ENCODE data around the gene ST6GALNAC3.
A peak's percentile ranks its signal among the peaks of the same experiment; 100 is the strongest.

The ST6GALNAC3 gene

GRCh38 chr1:76142771-76143540, 68.4 kb downstream of the ST6GALNAC3 start:
- DNase-seq (ENCODE audit: low read depth in 2 of 2): no peak

- no peak for DNase-seq (ENCODE audit: low read depth in 2 of 2)
Observed at GRCh38 chr1:76144247-76144646, 69.7 kb downstream of the ST6GALNAC3 start.

- DNase-seq (ENCODE audit: low read depth in 2 of 2): no peak
Observed at GRCh38 chr1:76145332-76145731, 70.8 kb downstream of the ST6GALNAC3 start.

DNA sequence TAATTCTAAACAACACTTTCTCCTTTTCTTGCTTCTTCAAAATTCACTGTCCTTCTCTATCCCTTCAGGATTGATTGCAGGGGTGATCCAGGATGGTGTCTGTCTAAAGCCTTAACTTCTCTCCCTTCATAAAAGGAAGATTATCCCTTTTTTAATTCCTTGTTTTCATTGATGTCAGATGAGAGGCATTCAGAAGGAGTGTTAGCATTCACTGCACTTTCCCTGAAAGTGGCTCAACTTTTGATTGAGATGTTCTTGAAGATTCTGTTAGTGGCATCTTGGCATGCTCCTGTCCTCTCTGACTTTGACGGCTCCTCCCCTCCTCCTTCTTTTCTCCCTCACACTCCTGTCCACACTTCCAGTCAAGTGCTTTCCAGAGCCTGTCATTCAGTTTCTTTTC, 71.6 kb downstream of the ST6GALNAC3 start:
- DNase-seq (ENCODE audit: low read depth in 2 of 2): no peak

DNA sequence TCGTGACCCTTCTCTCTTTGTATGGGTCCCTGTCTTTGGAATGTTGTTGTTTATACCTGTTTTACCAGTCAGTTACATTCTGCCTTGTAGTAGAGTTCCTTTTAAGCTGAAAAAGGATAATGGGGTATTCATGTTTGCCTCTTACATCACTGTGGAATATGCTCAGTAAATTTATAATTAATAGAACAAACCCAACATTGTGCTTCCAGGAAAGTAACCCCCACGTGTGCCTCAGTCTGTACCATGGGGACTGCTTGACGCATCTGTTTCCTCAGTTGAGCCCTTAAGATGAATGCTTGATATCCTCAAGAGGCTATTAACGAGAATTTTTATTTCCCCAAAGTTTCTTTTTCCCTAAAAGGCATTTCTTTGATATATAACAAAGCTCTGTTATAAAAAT, 73.4 kb downstream of the ST6GALNAC3 start:
- DNase-seq (ENCODE audit: low read depth in 2 of 2): no peak

DNA sequence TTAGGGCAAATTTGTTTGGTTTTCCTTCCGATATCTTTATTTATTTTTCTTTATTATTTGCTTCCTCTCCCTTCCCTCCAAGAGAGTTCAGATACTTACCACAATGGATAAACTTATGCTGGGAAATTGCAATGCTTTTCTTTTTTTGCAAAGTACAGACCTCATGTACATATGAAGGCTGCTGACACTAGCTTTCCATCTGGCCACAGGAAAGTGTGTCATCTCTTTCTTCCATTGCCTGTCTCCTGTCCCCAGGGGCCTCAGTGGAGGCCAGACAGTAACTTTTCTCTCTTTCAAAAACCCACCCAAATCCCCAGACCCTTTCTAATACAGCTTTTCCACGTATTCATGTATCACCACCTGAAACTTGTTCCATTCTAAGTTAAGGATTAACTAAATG, 73.9 kb downstream of the ST6GALNAC3 start:
- DNase-seq (ENCODE audit: low read depth in 2 of 2): no peak

- DNase-seq (ENCODE audit: low read depth in 2 of 2): no peak
Observed at GRCh38 chr1:76153841-76154205, 79.3 kb downstream of the ST6GALNAC3 start.

DNA sequence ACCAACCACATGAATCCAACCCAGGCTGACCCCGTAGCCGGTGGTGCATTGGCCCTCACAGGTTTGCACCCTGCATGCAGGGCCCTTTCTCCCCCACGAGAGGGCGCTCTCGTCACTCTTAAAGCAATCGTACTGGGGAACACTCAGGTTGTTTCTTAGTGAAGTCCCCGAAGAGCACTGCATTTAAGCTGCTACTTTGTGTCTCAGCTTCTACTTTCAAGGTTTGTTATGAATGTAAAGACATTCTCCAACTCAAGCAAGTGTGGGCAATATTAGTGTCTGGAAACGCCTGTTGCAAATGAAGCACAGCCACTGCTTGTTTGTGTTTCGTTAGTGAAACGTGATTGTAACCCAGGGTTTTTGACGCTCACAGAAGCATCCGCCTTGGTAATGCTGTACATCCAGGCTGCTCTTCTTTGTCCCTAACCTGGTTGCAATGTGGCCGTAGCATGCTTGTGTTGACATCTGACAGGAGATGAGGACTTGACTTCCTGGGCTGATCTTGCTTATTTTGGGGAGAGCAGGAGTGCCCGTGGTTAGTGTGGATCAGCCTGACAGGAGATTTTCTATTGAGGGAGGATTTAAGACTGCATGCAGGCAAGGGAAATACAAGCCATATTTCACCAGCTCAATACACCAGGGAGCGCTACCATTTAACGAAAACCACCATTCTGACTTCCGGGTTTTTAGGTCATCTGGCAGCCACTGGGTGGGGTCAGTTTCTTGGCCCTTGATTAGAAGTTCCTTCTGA, 79.8 kb downstream of the ST6GALNAC3 start:
- peak; percentile 69 to 75 for DNase-seq (ENCODE audit: low read depth in 2 of 2)

DNA sequence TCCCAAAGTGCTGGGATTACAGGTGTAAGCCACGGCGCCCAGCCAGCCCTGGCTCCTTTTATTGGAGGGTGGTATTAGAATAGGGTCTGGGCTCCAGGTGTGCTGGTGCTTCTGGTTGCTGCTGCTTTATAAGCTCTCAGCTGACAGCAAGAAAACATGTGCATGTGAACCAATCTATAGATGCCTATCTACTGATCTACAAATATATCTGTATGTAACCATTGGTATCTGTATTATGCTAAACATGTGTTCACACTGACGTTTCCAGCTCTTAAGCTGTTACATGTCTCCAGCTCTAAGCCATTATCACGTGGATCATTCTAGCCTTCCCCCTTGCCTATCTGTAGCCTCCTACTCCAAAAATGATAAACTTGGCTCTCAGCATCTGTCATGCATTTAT, 82.4 kb downstream of the ST6GALNAC3 start:
- no peak for DNase-seq (ENCODE audit: low read depth in 2 of 2)

- no peak for DNase-seq (ENCODE audit: low read depth in 2 of 2)
Observed at GRCh38 chr1:76158126-76158525, 83.6 kb downstream of the ST6GALNAC3 start.

DNA sequence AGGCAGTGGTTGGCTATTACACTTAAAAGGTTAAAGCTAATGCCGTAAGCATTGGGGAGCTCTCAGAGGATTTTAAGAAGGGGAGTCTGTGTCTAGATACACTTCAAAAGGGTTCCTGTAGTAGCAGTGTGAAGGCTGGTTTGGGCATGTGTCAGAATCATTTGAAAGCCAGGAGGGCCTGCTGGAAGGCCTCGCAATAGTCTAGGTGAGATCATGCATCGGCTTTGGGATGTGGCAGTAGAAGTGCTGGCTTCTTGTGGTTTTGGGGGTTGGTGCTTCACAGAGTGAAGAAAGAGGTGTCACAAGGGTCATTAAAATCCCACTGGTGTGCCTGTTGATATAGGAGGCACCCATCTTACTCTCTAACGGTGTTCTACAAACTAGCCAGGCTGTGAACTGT, 85.7 kb downstream of the ST6GALNAC3 start:
- DNase-seq (ENCODE audit: low read depth in 2 of 2): no peak

DNA sequence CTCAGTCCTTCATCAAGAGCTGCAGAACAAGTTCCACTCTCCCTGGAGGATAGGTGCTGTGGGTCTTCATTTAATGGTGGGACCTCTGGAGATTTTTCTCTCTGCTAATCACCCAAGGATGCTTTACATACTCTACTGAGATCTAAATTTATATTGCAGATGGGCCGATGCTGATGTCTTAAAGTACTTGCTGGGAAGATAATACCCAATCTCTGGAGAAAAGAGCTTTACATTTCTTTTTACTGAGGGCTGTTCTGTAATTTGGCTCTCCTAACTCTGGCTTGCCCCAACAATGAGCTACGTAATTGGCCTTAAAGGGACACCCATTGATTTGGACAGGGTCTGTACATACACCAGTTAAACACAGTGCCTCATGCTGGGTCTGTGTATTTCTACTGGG, 86.9 kb downstream of the ST6GALNAC3 start:
- DNase-seq (ENCODE audit: low read depth in 2 of 2): no peak

GRCh38 chr1:76162254-76162653, 87.7 kb downstream of the ST6GALNAC3 start:
- DNase-seq (ENCODE audit: low read depth in 2 of 2): no peak

DNA sequence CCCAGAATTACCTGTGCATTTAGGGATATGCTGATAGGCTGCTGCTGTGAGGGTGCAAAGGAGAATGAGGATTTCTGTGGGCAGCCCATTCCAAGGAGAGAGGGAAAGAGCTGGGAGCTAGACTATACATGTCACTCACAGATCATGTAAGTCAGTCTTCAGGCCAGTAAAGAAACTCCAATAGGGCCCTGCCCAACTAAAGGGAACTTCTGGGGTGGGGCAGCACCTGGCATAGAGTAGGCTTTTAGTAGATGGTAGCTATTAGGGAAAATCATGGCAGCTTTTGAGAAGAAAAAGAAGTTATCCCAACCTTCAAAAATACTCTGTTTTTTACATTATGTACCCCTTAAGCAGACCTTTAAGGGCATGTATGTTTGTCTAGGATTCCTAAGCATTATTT, 89.6 kb downstream of the ST6GALNAC3 start:
- no peak for DNase-seq (ENCODE audit: low read depth in 2 of 2)

- DNase-seq (ENCODE audit: low read depth in 2 of 2): no peak
Observed at GRCh38 chr1:76170084-76170483, 95.5 kb downstream of the ST6GALNAC3 start.

- no peak for DNase-seq (ENCODE audit: low read depth in 2 of 2)
Observed at GRCh38 chr1:76170513-76170912, 96.0 kb downstream of the ST6GALNAC3 start.

- DNase-seq (ENCODE audit: low read depth in 2 of 2): no peak
Observed at GRCh38 chr1:76176000-76176399, 101.5 kb downstream of the ST6GALNAC3 start.

DNA sequence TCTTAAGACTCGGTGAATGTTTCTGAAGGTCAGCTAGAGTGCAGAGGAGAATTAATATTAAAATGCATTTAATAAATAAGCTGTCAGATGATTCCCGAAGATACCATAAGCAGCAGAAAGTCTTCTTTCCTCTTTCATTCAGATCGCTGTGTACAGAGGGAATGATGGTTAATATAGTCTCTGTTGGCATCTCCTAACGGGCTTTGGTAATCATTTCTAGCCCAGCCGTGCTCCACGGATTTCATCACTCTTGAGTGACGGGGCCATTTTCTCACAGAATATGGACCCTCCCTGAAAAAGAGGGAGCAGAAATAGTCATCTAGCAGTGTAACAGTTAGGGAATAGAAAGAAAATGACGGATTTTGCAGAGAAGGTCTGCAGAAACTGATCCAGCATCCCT, 103.1 kb downstream of the ST6GALNAC3 start:
- no peak for DNase-seq (ENCODE audit: low read depth in 2 of 2)

- no peak for DNase-seq (ENCODE audit: low read depth in 2 of 2)
Observed at GRCh38 chr1:76179219-76179698, 104.7 kb downstream of the ST6GALNAC3 start.

GRCh38 chr1:76185207-76185606, 110.7 kb downstream of the ST6GALNAC3 start:
- DNase-seq (ENCODE audit: low read depth in 2 of 2): no peak

DNA sequence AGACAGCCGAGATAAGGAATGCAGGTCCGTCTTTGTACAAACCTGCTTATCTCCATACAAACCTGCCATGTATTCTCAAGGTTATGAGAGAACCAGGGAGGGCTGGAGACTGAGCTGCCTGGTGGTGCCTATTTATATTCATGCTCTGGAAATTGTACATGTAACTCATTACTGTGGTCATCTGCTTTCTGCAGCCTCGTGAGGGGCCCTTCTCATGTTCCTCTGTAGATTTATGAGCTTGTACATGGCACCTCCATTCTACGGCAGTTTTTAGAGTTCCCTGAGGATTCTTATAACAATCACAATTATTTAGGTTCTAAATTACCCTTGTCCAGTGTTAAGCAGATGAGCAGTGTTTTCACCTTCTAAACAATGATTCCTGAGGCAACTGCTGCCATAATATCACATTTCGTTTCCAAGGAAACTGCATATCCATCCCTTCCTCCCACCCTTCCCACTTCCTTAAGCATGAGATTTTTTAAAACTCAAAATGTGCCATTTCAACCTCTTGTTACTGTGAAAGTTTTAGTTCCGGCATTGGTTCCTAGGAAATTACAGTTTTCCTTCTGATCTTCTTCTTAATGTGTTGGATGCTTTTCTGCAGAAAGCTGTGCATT, 112.1 kb downstream of the ST6GALNAC3 start:
- DNase-seq (ENCODE audit: low read depth in 2 of 2): no peak

DNA sequence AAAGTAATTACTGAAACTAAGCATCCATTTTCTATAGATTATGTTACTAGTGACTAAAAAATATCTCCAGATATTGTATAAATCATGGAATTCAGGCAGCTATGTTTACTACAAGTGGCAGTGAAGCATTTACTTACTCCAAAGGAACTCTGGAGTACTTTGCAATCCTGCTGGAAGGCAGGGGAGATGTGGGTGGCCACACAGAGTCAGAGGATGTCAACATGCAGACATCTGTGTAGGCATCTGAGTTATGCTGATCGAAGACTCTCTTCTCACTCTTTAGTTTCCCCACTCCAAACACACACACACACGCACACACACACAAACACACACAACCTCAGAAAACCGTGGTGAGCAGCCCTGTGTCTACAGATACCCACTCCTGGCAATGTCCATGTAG, 112.9 kb downstream of the ST6GALNAC3 start:
- DNase-seq (ENCODE audit: low read depth in 2 of 2): no peak

DNA sequence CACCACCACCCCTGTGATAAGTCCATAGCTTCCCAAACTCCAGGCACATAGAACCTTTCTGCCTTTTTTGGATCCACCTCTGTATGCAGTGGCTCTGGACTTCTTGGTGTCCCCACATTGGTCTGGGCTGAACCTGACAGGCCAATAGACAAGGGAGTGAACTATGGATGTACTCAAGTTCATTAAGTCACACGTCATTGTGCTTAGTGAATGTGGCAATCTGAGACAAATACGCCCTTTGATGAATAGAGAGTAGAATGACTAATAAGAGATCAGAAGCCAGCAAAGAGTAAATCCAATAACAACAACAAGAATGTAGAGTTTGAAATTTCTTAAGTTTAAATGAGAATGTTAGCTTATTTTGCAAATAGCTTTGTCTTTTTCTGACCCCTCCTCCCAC, 114.8 kb downstream of the ST6GALNAC3 start:
- DNase-seq (ENCODE audit: low read depth in 2 of 2): no peak

Measured in stimulated activated CD4-positive, alpha-beta T cell treated with anti-CD3 and anti-CD28 coated beads, Interleukin-1b, Interleukin-23, amount 100 ng/mL, for 4 hours (primary cell).